Keratinocyte (primary cell): ENCODE data around the gene PIP4K2C. TPM values are rescaled to one million over a fixed set of nuclear protein-coding genes. Genes with fewer than 3 reads are reported as not detected.

Source experiments
- DNase-seq: peaks from one replicate; pipeline ENCODE4 v3.0.0-alpha.2; 2011; ENCODE audit warnings: low read depth, missing footprints, low spot score
- FAIRE-seq: peaks from 2 replicates; lab custom pipeline; 2011; peaks lifted over from hg19 to GRCh38; lab: Jason Lieb, UNC
- H2AFZ ChIP-seq: 2 replicates; pipeline ENCODE4 v1.6.0; 2012; ENCODE audit warnings: low read length, control low read depth, inconsistent platforms; ENCODE audit not compliant: control insufficient read depth
- H3K27ac ChIP-seq: 2 replicates; pipeline ENCODE4 v1.5.1; 2011; ENCODE audit warnings: low read length; ENCODE audit not compliant: control insufficient read depth, insufficient read depth
- H3K27me3 ChIP-seq: 3 replicates; pipeline ENCODE4 v1.6.0; 2011; ENCODE audit warnings: low read length; ENCODE audit not compliant: control insufficient read depth, insufficient read depth; ENCODE audit errors: extremely low read depth
- H3K36me3 ChIP-seq, 2 experiments: 2 replicates in 1 of 2; 3 replicates in 1 of 2; pipeline ENCODE4 v1.5.1; 2011; ENCODE audit warnings: low read length in 2 of 2, mild to moderate bottlenecking in 1 of 2; ENCODE audit not compliant: control insufficient read depth in 2 of 2, insufficient read depth in 2 of 2; ENCODE audit errors: extremely low read depth in 1 of 2
- H3K4me1 ChIP-seq: 3 replicates; pipeline ENCODE4 v1.5.1; 2011; ENCODE audit warnings: low read length; ENCODE audit not compliant: control insufficient read depth, insufficient read depth; ENCODE audit errors: extremely low read depth
- H3K4me2 ChIP-seq: 3 replicates; pipeline ENCODE4 v1.6.0; 2011; ENCODE audit warnings: low read depth, low read length; ENCODE audit not compliant: control insufficient read depth, insufficient read depth; ENCODE audit errors: extremely low read depth
- H3K4me3 ChIP-seq, 3 experiments: fragments of 200-600 bp in 1 of 3; sonication (generic) in 1 of 3; 2 replicates in 2 of 3; 3 replicates in 1 of 3; pipeline ENCODE4 v1.5.1; 2011 to 2016; ENCODE audit warnings: low read length in 3 of 3, mild to moderate bottlenecking in 3 of 3, control low read depth in 2 of 3, inconsistent platforms in 1 of 3, low read depth in 1 of 3, mixed read lengths in 1 of 3, mixed run types in 1 of 3, moderate library complexity in 1 of 3; ENCODE audit not compliant: control insufficient read depth in 2 of 3, insufficient read depth in 2 of 3; ENCODE audit errors: extremely low read depth in 1 of 3
- H3K79me2 ChIP-seq: 2 replicates; pipeline ENCODE4 v1.6.0; 2012; ENCODE audit warnings: low read length; ENCODE audit not compliant: control insufficient read depth, insufficient read depth
- H3K9ac ChIP-seq: 3 replicates; pipeline ENCODE4 v1.6.0; 2011; ENCODE audit warnings: low read length; ENCODE audit not compliant: control insufficient read depth, insufficient read depth; ENCODE audit errors: extremely low read depth
- H3K9me1 ChIP-seq: 3 replicates; pipeline ENCODE4 v1.6.0; 2011; ENCODE audit warnings: low read length; ENCODE audit not compliant: control insufficient read depth, insufficient read depth; ENCODE audit errors: extremely low read depth
- H3K9me3 ChIP-seq: 2 replicates; pipeline ENCODE4 v1.5.1; 2012; ENCODE audit warnings: low read depth, low read length; ENCODE audit not compliant: control insufficient read depth
- H4K20me1 ChIP-seq: 3 replicates; pipeline ENCODE4 v1.6.0; 2011; ENCODE audit warnings: low read length; ENCODE audit not compliant: control insufficient read depth, insufficient read depth; ENCODE audit errors: extremely low read depth
- CTCF ChIP-seq, 3 experiments: IDR thresholded peaks in 1 of 3; conservative IDR thresholded peaks in 1 of 3; optimal IDR thresholded peaks in 1 of 3; 2 replicates in 2 of 3; 3 replicates in 1 of 3; pipeline versions ENCODE3 to v1.5.1; 2011; ENCODE audit warnings: low read length in 3 of 3, mild to moderate bottlenecking in 3 of 3, moderate library complexity in 2 of 3, control low read depth in 1 of 3, inconsistent platforms in 1 of 3; ENCODE audit not compliant: insufficient read depth in 2 of 3; ENCODE audit errors: extremely low read depth in 1 of 3
- EZH2 ChIP-seq: IDR thresholded peaks from one replicate; pipeline ENCODE4 v1.6.1; 2012; ENCODE audit warnings: inconsistent platforms, mild to moderate bottlenecking, low read length, moderate library complexity
- dilution Hi-C: fragments of 300-500 bp; cut with MboI; formaldehyde crosslinking; loops from one replicate; pipeline ENCODE4 v1.7.0; 2020; ENCODE audit warnings: low sequenced_read_pairs; ENCODE audit not compliant: extremely low pct_ligation_motif_present
- polyA plus RNA-seq, 5 experiments: library from polyadenylated mRNA; depleted of rRNA in 3 of 5; stranded (reverse) in 3 of 5; stranded (forward) in 1 of 5; unstranded in 1 of 5; fragments of >200 nt; gene quantifications; 1 replicate in 1 of 5; 2 replicates in 3 of 5; 3 replicates in 1 of 5; pipeline versions ENCODE4 v1.2.1 to v1.2.3, GENCODE V29; 2011 to 2012; ENCODE audit warnings: missing spikeins in 2 of 5, low read depth in 1 of 5, low replicate concordance in 1 of 5

Gene PIP4K2C
- polyA plus RNA-seq, 1 donor (not counting 4 experiments of a cell fraction or from before 2014, with no cell fraction given): 93.6 TPM

DNA sequence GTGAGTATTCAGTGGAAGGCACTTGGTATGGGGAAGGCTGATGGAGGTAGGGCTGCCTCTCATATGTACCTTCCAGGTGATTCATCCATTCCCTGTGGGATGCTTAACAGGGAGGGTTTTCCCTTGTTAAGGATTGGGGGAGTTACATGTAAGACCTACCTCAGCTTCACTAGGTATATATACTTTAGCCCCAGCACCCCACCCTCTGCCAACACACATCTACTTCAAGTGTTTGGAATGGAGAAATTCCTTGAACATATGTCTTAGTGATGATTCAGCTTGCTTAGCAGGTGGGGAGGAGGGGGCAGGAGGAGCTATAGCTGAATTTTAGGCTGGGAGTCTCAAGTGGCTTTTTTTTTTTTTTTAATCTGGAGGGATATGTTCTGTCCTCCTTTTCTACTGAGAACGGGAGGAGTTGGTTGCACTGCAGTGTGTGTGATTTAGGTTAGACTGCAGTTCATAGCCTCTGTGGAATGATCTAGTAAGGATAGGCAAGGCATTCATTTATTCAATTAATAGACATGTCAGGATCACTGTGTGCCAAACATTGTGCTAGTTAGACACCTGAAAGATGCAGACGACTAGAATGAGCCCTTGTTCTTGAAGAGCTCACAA is 1.7 kb downstream of the PIP4K2C start:
- Histone ChIP-seq H3K9me1 (peaks cover 6% of the 10 kb centered on the region), H3K4me2 (peak overlapping the region; percentile 100), H3K9me3 (no peaks in the 10 kb centered on the region), H2AFZ (no peak overlapping the region), H3K36me3 (peaks cover 12 to 18% of the 10 kb centered on the region in 2 experiments), H3K4me3 (peak overlapping the region; percentile 86 to 87 (median 86)), H3K9ac (no peak overlapping the region), H3K27me3 (peaks cover 2% of the 10 kb centered on the region), H4K20me1 (no peaks in the 10 kb centered on the region), H3K79me2 (peaks cover 22% of the 10 kb centered on the region), H3K4me1 (peaks cover 22% of the 10 kb centered on the region), H3K27ac (no peak overlapping the region)
- TF ChIP-seq EZH2 (no peak), CTCF (optimal IDR thresholded peaks at IDR 0.05 in 1 of 3, IDR thresholded peaks at IDR 0.05 in 1 of 3, conservative IDR thresholded peaks at IDR 0.05 in 1 of 3; ENCODE audit: extremely low read depth in 1 of 3, insufficient read depth in 2 of 3, low read length in 3 of 3) (no peak)
- FAIRE-seq (no peak), DNase-seq (no peak)
- dilution Hi-C loops: loop anchor here (25.0 kb wide), 1 partner anchor 145 kb away; the partner anchor contains the start of genes AGAP2 and TSPAN31

GRCh38 chr12:57593187-57593586 is 2.2 kb downstream of the PIP4K2C start:
- H3K4me2 ChIP-seq: peak overlapping the region; percentile 100
- no peak overlapping the region for H2AFZ ChIP-seq
- H3K9me3 ChIP-seq: no peaks in the 10 kb centered on the region
- no peak overlapping the region for H3K4me3 ChIP-seq
- DNase-seq (no peak), FAIRE-seq (no peak)
- H3K79me2 ChIP-seq: peaks cover 22% of the 10 kb centered on the region
- peaks cover 22% of the 10 kb centered on the region for H3K4me1 ChIP-seq
- peaks cover 16 to 20% of the 10 kb centered on the region in 2 experiments for H3K36me3 ChIP-seq
- no peak overlapping the region for H3K27ac ChIP-seq
- H4K20me1 ChIP-seq: no peaks in the 10 kb centered on the region
- dilution Hi-C loops: loop anchor here (25.0 kb wide), 1 partner anchor 144 kb away; the partner anchor contains the start of genes AGAP2 and TSPAN31
- H3K27me3 ChIP-seq: peaks cover under 1% of the 10 kb centered on the region
- H3K9ac ChIP-seq: no peak overlapping the region
- peaks cover 6% of the 10 kb centered on the region for H3K9me1 ChIP-seq
- TF ChIP-seq CTCF (optimal IDR thresholded peaks at IDR 0.05 in 1 of 3, IDR thresholded peaks at IDR 0.05 in 1 of 3, conservative IDR thresholded peaks at IDR 0.05 in 1 of 3; ENCODE audit: extremely low read depth in 1 of 3, insufficient read depth in 2 of 3, low read length in 3 of 3) (no peak), EZH2 (no peak)
